Glutamatergic neuron (in vitro differentiated cells): ENCODE measurements around the gene TRPV4. TPM values are rescaled to one million over a fixed set of nuclear protein-coding genes. Genes with fewer than 3 reads are reported as not detected.

ENCODE experiments used
- DNase-seq: peaks from one replicate; pipeline ENCODE4 v3.0.0; 2022
- H3K27ac Mint-ChIP-seq: one replicate; pipeline ENCODE4 v1.8.0; 2020; ENCODE audit warnings: mild to moderate bottlenecking, mixed read lengths, inconsistent platforms; ENCODE audit not compliant: unreplicated experiment
- H3K27me3 Mint-ChIP-seq: one replicate; pipeline ENCODE4 v1.8.0; 2020; ENCODE audit warnings: mild to moderate bottlenecking, moderate library complexity, mixed read lengths, inconsistent platforms; ENCODE audit not compliant: unreplicated experiment
- H3K36me3 Mint-ChIP-seq: one replicate; pipeline ENCODE4 v1.8.0; 2020; ENCODE audit warnings: mild to moderate bottlenecking, mixed read lengths, inconsistent platforms; ENCODE audit not compliant: unreplicated experiment
- H3K4me1 Mint-ChIP-seq: one replicate; pipeline ENCODE4 v1.8.0; 2020; ENCODE audit warnings: mild to moderate bottlenecking, low read depth, mixed read lengths, inconsistent platforms; ENCODE audit not compliant: unreplicated experiment
- H3K4me3 Mint-ChIP-seq: one replicate; pipeline ENCODE4 v1.8.0; 2020; ENCODE audit warnings: mild to moderate bottlenecking, mixed read lengths, inconsistent platforms; ENCODE audit not compliant: unreplicated experiment
- H3K9me3 Mint-ChIP-seq: one replicate; pipeline ENCODE4 v1.8.0; 2020; ENCODE audit warnings: mild to moderate bottlenecking, moderate library complexity, mixed read lengths, inconsistent platforms; ENCODE audit not compliant: unreplicated experiment
- CTCF ChIP-seq: fragments of 200-600 bp; sonication (generic); IDR thresholded peaks from one replicate; pipeline ENCODE4 v1.5.0; 2021; ENCODE audit not compliant: partially characterized antibody, unreplicated experiment
- total RNA-seq: library from RNA; stranded (reverse); fragmentation: NEBNext Ultra II Directional; extraction: Animal tissue kit (Norgen Biotek cat#: 25700); gene quantifications from one replicate; pipeline ENCODE4 v1.2.1, GENCODE V29; 2021; ENCODE audit not compliant: unreplicated experiment

The TRPV4 gene
- total RNA-seq, 1 donor from 2014 or later: 0.17 TPM

GRCh38 chr12:109831365-109831764 lies 1.8 kb downstream of the TRPV4 start:
- H3K4me1 Mint-ChIP-seq: no peaks in the 10 kb centered on the region
- no peak overlapping the region for H3K27ac Mint-ChIP-seq
- no peak overlapping the region for H3K4me3 Mint-ChIP-seq

GRCh38 chr12:109830718-109831117 lies 2.5 kb downstream of the TRPV4 start:
- Mint-ChIP-seq H3K27ac (no peak overlapping the region), H3K27me3 (peaks cover 5% of the 10 kb centered on the region), H3K36me3 (no peaks in the 10 kb centered on the region), H3K9me3 (no peaks in the 10 kb centered on the region), H3K4me1 (no peaks in the 10 kb centered on the region), H3K4me3 (no peak overlapping the region)
- DNase-seq: no peak
- no peak for TF ChIP-seq CTCF

More at GRCh38 chr12:109831365-109831764, 1.8 kb downstream of the TRPV4 start:
- Mint-ChIP-seq H3K9me3 (no peaks in the 10 kb centered on the region), H3K36me3 (no peaks in the 10 kb centered on the region), H3K27me3 (peaks cover 5% of the 10 kb centered on the region)
- DNase-seq: no peak
- no peak for TF ChIP-seq CTCF

- no peak overlapping the region for H3K4me3 Mint-ChIP-seq
- H3K36me3 Mint-ChIP-seq: no peaks in the 10 kb centered on the region
- no peak for DNase-seq
- TF ChIP-seq CTCF: no peak
- H3K27ac Mint-ChIP-seq: no peak overlapping the region
- H3K9me3 Mint-ChIP-seq: no peaks in the 10 kb centered on the region
- peaks cover 5% of the 10 kb centered on the region for H3K27me3 Mint-ChIP-seq
- no peaks in the 10 kb centered on the region for H3K4me1 Mint-ChIP-seq
These were observed 2.9 kb downstream of the TRPV4 start for GRCh38 chr12:109830267-109830666.

- H3K27ac Mint-ChIP-seq: no peak overlapping the region
- H3K9me3 Mint-ChIP-seq: no peaks in the 10 kb centered on the region
- H3K27me3 Mint-ChIP-seq: peaks cover 2% of the 10 kb centered on the region
- H3K4me3 Mint-ChIP-seq: no peak overlapping the region
- H3K36me3 Mint-ChIP-seq: no peaks in the 10 kb centered on the region
- no peaks in the 10 kb centered on the region for H3K4me1 Mint-ChIP-seq
- no peak for TF ChIP-seq CTCF
- no peak for DNase-seq
These were observed 3.5 kb downstream of the TRPV4 start for GRCh38 chr12:109829667-109830066.

GRCh38 chr12:109828754-109829511 lies 4.3 kb downstream of the TRPV4 start:
- no peak overlapping the region for H3K27ac Mint-ChIP-seq
- no peak overlapping the region for H3K4me3 Mint-ChIP-seq
- H3K9me3 Mint-ChIP-seq: no peaks in the 10 kb centered on the region
- no peak for TF ChIP-seq CTCF
- DNase-seq: no peak
- peaks cover 2% of the 10 kb centered on the region for H3K27me3 Mint-ChIP-seq
- no peaks in the 10 kb centered on the region for H3K36me3 Mint-ChIP-seq
- H3K4me1 Mint-ChIP-seq: no peaks in the 10 kb centered on the region
